ENCODE results near the gene KIF4B. TPM values are rescaled to one million over a fixed set of nuclear protein-coding genes. Genes with fewer than 3 reads are reported as not detected.
"Not testable (repeated sequence)": the region's sequence is repeated elsewhere in the genome, so short reads cannot be mapped to it uniquely, and the experiment has no call there.

The KIF4B gene
- not detected in 2 replicates for total RNA-seq (2014; rRNA removed; shearing (Covaris generic))

GRCh38 chr5:155013526-155013925 lies at the start of gene KIF4B:
KIF4B (plus strand) TSS chr5:155013755; CDS start chr5:155013860, 105 bp downstream.
- DNase-seq (ENCODE audit: low spot score): no peak

GRCh38 chr5:154966081-154966841 lies 47.3 kb upstream of the KIF4B start:
- DNase-seq (ENCODE audit: low spot score): no peak

GRCh38 chr5:154966874-154967273 lies 46.7 kb upstream of the KIF4B start:
- DNase-seq (ENCODE audit: low spot score): no peak

GRCh38 chr5:154967421-154968024 lies 46.0 kb upstream of the KIF4B start:
- peak; percentile 42 for DNase-seq (ENCODE audit: low spot score)

- DNase-seq (ENCODE audit: low spot score): no peak
Observed at GRCh38 chr5:154968953-154969352, 44.6 kb upstream of the KIF4B start.

- no peak for DNase-seq (ENCODE audit: low spot score)
Observed at GRCh38 chr5:154970759-154971158, 42.8 kb upstream of the KIF4B start.

GRCh38 chr5:154971501-154971900 lies 42.1 kb upstream of the KIF4B start:
- DNase-seq (ENCODE audit: low spot score): no peak

GRCh38 chr5:154972476-154973080 lies 41.0 kb upstream of the KIF4B start:
- DNase-seq (ENCODE audit: low spot score): peak; percentile 64

GRCh38 chr5:154976082-154976481 lies 37.5 kb upstream of the KIF4B start:
- DNase-seq (ENCODE audit: low spot score): not testable (repeated sequence)

GRCh38 chr5:154977409-154977808 lies 36.1 kb upstream of the KIF4B start:
- no peak for DNase-seq (ENCODE audit: low spot score)

- DNase-seq (ENCODE audit: low spot score): not testable (repeated sequence)
Observed at GRCh38 chr5:154978294-154978693, 35.3 kb upstream of the KIF4B start.

GRCh38 chr5:154984946-154985516 lies 28.5 kb upstream of the KIF4B start:
- DNase-seq (ENCODE audit: low spot score): no peak

- no peak for DNase-seq (ENCODE audit: low spot score)
Observed at GRCh38 chr5:154986151-154986550, 27.4 kb upstream of the KIF4B start.

GRCh38 chr5:154989626-154990025 lies 23.9 kb upstream of the KIF4B start:
- DNase-seq (ENCODE audit: low spot score): no peak

GRCh38 chr5:154993461-154993860 lies 20.1 kb upstream of the KIF4B start:
- no peak for DNase-seq (ENCODE audit: low spot score)

GRCh38 chr5:154995679-154996078 lies 17.9 kb upstream of the KIF4B start:
- DNase-seq (ENCODE audit: low spot score): no peak

GRCh38 chr5:154997746-154998145 lies 15.8 kb upstream of the KIF4B start:
- DNase-seq (ENCODE audit: low spot score): no peak

- DNase-seq (ENCODE audit: low spot score): no peak
Observed at GRCh38 chr5:154999865-155000264, 13.7 kb upstream of the KIF4B start.

GRCh38 chr5:155001523-155001922 lies 12.0 kb upstream of the KIF4B start:
- DNase-seq (ENCODE audit: low spot score): no peak

GRCh38 chr5:155002722-155003121 lies 10.8 kb upstream of the KIF4B start:
- DNase-seq (ENCODE audit: low spot score): not testable (repeated sequence)

- peak; percentile 55 for DNase-seq (ENCODE audit: low spot score)
Observed at GRCh38 chr5:155004138-155004744, 9.3 kb upstream of the KIF4B start.

- DNase-seq (ENCODE audit: low spot score): not testable (repeated sequence)
Observed at GRCh38 chr5:155006265-155006664, 7.3 kb upstream of the KIF4B start.

Data from HT-29 (cell line).